Middle frontal gyrus (tissue), 1 donor: ENCODE measurements around the gene NLGN4Y.

Experiments
- DNase-seq: peaks from one replicate; pipeline ENCODE4 v3.0.0-alpha.2; 2015; ENCODE audit warnings: low spot score; ENCODE audit errors: extremely low spot score

NLGN4Y gene

DNA sequence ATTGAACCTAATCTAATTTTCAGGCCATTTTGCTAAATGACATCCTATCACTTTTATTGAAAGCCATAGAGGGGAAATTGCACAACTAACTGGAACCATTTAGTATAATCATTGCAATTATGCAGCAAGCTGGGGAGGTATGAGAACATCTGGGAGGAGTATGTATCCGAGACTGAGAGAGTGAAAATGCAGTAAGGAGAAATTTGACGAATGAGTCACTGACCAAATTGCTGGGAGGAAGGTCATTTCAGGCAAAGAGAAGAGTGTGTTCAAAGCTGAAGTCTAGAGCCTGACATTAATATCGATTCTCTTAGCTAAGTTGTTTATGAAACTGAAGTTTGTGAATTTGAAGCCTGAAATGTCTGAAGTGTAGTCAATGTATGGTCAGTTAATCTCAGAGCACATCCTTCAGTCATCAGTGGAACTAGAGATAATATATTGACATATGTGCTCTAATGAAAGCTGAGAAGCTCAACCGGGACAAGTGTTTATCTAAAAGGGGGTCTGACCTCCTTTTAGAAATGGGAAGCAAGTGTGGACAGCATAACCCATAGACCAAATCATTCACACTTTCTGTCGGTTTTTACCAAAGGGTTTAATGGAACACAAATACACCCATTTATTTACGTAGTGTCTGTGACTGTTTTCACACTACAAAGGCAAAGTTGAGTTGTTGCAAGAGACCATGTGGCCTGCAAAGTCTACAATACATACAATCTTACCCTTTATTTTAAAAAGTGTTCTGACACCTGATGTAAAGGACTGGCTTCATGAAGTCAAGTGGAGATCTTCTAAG, 120.0 kb downstream of the NLGN4Y start:
- no peak for DNase-seq

DNA sequence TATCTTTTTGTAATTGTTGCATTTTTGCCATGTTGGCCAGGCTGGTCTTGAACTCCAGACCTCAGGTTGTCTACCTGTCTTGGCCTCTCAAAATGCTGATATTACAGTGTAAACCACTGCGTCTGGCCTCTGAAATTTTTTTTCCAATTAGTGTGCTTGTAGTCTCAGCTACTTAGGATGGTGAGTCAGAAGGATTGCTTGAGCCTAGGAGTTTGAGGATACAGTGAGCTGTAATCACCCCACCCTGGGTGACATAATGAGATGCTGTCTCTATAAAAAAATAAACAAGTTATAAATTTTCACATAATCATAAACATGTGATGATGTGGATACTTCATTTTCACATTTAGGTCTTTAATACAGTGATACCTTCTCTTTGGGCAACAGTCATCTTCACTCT, 154.9 kb downstream of the NLGN4Y start:
- no peak for DNase-seq

GRCh38 chrY:14694543-14694942, 170.2 kb downstream of the NLGN4Y start:
- DNase-seq, result no peak

- no peak for DNase-seq
Measured at GRCh38 chrY:14708158-14708557, 183.8 kb downstream of the NLGN4Y start.

DNA sequence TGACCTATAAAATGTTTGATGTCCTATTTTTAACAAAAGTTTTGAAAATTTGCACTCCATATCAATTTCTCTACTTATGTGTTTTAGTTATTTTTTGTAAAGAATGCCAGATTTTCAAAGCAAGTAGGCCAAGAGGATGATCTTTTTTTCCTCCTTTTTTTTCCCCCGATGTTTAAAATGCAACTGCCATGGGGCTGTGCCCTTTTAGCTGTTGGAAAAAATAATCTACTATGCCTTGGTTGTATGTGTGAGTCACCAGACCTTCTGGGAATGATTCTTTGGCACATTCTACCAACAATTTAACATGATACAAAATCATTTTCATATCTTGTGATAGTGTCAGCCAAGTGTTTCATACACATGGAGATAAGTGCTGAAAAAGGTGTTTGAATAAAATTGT, 217.3 kb downstream of the NLGN4Y start:
- DNase-seq, result no peak

DNA sequence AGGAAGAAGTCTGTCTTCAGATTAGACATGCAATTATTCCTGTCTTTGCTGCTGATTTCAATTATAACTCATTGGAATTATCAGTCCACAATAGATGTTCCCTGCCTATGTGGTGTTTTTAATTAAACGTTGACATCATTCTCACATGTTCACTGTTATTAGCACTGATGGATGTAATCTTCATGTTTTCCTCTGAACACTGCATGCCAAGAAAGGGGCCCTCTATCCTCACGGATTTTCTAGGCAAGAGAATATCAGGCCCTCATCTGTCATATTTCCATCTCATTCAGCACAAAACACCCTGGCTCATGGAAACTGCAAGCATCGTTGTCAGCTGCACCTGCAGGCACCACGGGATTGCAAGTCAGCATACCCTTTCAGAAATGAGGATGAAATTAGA, 224.0 kb downstream of the NLGN4Y start:
- no peak for DNase-seq

GRCh38 chrY:14755571-14755970, 231.2 kb downstream of the NLGN4Y start:
- no peak for DNase-seq

DNA sequence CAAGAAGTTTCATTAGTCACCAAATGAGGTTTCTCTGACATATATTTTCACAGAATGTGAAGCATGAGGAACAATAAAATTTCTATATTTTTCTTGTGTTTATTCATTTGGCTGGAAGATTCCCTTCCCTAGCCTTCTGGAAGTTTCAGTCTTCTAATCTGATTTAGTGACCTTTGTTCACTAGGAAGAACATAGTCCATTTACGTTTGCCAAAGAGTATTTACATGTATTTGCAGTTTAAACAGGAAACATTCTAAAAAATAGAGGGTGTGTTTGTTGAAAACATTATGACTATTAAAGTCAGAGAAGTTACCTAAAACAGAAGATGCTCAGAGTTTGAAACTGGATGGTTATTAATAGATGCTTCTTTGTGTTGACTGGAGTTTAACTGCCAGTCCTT, 238.6 kb downstream of the NLGN4Y start:
- DNase-seq, result no peak

DNA sequence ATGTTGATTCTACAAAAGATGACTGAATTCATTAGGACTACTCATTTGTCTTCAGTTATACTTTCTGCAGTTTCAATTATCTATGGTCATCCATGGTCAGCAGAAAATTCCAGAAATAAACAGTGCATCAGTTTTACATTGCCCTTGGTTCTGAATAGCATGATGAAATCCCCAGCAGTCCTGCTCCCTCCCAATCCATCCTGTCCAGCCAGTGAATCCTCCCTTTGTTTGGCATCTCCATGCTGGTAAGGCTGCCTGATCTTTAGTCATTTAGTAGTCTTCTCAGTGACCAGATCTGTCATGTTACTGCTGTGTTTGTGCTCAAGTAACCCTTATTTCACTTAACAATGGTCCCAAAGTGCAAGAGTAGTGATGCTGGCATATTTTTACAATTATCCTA, 239.3 kb downstream of the NLGN4Y start:
- no peak for DNase-seq

- DNase-seq, result no peak
Measured at GRCh38 chrY:14778208-14778607, 253.9 kb downstream of the NLGN4Y start.

DNA sequence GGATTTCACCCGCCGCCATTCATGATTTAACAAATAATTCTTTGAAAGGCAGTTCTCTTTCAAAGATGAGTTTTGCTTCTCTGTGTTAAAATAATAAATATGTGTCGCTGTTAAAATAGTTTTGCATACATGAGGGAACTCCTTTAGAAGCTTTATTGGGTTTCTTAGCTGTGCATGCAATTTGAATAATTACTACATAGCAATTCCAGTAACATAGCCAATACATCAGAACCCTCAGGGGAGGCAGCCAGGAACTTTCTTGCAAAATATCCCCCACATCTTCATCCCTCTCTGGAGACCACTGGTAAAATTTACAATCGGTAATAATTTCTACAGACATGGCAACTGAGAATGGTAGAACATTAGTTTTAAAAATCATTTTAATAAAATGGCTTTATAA, 268.8 kb downstream of the NLGN4Y start:
- DNase-seq, result no peak

GRCh38 chrY:14793674-14794073, 269.3 kb downstream of the NLGN4Y start:
- no peak for DNase-seq

GRCh38 chrY:14798010-14798409, 273.7 kb downstream of the NLGN4Y start:
- DNase-seq, result no peak

DNA sequence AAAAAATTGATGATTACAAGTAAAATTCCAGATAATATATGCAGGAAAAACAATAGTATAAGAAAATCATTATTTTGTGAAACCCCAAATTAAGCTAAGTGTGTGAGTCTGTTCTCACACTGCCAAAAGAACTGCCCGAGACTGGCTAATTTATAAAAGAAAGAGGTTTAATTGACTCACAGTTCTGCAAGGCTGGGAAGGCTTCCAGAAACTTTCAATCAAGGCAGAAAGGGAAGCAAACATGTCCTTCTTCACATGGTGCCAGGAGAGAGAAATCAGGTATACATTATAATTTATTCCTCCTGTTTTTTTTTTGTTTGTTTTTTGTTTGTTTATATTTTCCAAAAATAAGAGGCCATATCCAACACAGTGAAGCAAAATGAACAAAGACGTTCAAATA, 276.8 kb downstream of the NLGN4Y start:
- no peak for DNase-seq

DNA sequence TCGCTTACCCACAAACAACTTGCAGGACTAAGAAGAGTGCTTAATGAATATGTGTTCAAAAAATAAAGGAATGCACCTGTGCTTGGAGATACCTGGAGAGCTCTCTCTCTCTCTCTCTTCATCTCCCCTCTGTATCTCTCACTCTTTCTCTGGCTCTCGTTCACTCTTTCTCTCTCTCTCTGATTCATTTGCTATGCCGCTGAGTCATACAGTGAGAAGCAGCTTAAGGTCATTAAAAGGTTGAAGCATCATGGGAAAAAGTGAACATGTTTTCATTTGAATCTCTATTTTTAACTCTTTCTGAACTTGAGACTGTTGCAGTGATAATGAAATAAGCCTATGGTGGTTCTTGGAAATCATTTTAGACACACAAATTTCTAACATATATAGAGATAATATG, 277.8 kb downstream of the NLGN4Y start:
- no peak for DNase-seq

DNA sequence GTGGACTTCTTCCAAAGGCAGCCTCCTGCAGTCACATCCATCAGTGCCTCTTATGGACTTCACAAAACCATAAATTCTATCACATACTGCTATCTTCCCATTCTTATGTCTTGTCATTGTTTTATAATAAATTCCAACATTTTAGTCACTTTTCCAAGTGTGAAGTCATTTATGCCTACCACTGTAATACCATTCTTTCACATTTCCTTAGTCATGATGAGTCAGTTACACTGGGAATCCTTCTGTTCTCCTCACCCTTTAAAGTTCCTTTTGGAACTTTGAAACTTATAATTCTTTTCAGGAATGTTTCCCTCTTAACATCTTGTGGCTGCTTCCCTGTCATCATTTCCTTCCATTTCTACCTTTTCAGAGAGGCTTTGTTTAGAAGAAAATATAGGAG, 279.7 kb downstream of the NLGN4Y start:
- no peak for DNase-seq

DNA sequence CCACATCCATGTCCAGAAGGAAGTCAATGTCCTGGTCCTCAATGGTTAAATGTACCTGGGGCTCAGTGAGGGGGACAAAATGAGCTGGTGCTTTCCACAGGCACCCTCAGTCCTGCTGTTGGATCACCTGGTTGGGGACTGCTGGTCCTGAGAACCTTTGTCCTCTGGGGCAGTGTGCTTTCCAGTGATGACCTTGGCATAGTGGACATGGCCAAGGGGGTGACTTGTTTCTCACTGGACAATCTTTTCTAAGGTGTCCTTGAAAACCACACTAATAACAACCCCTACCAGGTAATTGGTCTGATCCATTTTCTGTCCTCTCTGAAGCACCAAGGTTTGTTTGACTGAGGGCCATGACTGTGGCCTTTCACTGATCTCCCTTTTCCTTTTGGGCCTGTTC, 294.1 kb downstream of the NLGN4Y start:
- no peak for DNase-seq

DNA sequence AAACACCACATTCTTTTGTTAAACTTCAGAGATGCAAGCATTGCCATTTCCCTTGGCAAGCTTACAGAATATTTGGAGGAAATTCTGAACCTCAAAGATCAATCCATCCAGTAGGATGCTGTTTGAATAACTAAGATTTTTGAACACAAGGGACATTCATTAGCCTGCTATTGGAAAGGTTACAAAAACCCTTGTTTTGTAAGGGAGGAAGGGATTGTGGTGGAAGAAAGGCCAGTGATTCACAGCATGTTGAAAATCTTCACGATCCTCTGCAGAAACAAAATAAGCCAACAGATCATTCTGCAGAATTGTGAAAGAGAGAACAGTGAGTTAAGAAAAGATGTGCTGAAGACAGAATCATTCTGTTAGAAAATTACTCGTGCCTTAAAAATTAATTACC, 297.9 kb downstream of the NLGN4Y start:
- peak; percentile 13 for DNase-seq

- DNase-seq, result no peak
Measured at GRCh38 chrY:14822906-14823305, 298.6 kb downstream of the NLGN4Y start.

- DNase-seq, result no peak
Measured at GRCh38 chrY:14824583-14824982, 300.3 kb downstream of the NLGN4Y start.

- DNase-seq, result no peak
Measured at GRCh38 chrY:14825728-14826127, 301.4 kb downstream of the NLGN4Y start.

GRCh38 chrY:14828531-14828930, 304.2 kb downstream of the NLGN4Y start:
- no peak for DNase-seq

DNA sequence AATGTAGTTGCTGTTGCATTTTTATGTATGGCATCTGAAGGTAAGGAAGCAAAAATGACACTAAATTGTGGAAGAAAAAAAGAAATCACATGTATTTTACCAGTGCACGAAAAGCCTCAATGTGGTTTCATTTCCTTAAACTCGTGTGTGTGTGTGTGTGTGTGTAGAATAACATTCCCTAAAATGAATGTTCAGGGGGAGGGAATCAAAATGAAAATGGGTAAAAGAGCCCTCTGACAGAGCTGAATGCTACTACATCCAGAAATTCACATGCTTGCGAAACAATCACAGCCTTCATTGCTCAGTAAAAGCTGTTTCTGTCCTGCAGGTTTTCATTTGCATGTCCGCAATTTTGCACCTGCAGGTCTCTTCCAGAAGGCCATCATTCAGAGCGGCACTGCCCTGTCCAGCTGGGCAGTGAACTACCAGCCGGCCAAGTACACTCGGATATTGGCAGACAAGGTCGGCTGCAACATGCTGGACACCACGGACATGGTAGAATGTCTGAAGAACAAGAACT, 305.1 kb downstream of the NLGN4Y start:
- DNase-seq, result no peak
